ENCODE results near the gene ETFA.

ETFA gene

DNA sequence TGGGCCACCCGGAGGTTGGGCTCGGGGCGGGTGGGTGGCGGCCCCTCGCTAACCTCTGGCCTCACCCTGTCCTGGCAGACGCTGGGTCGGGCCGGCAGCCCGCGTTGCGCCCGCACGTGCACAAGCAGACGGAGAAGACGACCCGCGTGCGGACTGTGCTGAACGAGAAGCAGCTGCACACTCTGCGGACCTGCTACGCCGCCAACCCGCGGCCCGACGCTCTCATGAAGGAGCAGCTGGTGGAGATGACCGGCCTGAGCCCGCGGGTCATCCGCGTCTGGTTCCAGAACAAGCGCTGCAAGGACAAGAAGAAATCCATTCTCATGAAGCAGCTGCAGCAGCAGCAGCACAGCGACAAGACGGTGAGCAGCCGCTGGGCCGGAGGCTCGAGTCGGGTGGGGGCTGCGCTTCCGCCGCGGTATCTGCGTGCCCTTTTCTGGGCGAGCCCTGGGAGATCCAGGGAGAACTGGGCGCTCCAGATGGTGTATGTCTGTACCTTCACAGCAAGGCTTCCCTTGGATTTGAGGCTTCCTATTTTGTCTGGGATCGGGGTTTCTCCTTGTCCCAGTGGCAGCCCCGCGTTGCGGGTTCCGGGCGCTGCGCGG is 29.0 kb upstream of the ETFA start:
- DNase-seq = no peak

DNA sequence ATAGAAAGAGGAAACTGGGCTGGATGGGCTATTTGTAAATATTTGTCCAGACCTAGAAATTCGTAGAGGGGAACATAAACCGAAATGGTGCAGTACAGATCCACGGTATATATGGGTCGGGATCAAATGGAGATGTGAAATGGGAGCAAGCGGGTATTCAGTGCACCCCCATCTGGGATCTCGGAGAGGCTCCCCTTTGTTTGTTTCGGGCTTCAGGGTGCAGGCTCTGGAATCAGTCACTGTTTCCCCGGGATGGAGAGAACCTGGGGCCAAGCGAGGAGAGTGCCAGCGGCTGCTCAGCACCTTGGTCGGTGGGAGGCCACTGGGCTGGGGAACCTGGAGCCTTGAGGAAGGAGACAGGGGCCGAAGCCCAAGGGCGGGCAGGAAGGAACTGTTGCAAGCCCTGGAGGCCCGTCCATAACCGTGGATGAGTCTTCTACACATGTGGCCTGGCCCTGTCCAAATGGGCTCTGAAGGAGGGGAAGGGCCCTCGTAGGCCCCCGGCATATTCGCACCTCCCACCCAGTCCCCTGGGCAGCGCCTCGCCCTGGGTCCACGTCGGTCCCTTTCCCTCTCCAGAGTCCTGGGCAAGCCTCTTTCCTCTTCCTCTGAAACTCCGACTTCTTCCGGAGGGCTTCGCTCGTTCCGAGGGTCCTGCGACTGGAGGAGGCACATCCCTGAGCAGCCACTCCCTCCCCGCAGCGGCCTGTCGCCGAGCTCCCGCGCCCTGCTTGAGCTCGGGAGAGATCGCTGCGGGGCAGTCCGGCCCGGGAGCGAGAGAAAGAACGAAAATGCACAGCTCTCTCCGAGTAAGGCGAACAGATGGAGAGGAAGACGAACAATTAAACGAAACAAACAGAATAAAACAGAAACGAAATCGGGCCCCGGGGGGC is 28.3 kb upstream of the ETFA start:
- DNase-seq = no peak

DNA sequence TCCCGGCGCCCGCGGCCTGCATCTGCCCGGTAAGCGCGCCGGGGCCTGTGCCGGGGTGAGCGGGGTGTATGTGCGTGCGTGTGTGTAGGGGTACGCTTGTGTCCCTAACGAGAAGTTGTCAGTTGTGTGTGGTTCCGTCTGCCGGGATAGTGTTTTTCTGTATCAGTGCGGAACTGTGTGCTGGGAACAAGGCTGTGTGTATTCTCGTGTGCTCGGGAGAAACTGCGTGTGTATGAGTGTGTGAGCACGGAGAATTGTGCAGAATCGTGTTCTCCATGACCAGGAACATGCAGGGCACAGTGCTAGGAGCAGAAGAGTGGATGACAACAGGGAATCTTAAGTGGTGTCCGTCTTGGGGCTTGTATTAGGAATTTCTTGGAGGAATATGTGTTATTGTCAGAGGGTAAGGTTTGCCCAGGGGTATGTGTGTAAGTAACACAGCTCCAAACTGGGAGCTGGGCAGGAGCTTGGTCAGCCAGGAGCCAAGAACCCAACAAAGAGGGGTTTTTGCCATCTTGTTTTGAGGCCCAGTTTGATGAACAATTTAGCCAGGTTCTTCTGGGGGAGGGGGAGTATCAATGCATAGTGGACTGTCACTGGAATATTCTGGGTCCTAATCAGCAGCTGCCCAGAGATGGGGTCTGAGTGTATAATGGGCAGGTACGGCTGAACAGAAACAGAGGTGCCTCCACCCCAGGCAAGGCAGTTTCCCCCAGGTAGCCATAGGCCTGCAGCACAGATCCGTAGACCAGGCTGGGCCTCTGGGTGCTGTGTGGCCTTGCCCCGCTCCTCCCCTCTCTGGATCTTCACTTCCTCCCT is 27.4 kb upstream of the ETFA start:
- no peak for DNase-seq

DNA sequence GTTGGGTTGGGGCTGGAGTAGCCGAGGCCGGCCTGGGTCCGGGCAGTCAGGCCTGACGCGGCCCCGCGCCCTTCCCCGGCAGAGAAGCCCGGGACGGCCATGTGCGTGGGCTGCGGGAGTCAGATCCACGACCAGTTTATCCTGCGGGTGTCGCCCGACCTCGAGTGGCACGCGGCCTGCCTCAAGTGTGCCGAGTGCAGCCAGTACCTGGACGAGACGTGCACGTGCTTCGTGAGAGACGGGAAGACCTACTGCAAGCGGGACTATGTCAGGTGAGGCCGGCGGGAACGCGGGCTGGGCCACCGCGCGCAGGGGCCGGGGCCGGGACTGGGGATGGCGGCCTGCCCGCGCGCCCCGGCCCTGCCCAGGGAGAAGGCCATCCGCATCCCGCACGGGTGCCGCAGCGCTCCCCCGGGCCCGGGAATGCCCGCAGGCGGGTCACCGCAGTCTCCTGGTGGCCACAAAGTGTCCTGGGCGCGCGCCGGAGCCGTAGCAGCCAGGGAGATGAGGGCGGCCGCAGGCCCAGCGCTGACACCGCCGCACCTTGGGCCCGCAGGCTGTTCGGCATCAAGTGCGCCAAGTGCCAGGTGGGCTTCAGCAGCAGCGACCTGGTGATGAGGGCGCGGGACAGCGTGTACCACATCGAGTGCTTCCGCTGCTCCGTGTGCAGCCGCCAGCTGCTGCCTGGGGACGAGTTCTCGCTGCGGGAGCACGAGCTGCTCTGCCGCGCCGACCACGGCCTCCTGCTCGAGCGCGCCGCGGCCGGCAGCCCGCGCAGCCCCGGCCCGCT is 26.6 kb upstream of the ETFA start:
- no peak for DNase-seq

DNA sequence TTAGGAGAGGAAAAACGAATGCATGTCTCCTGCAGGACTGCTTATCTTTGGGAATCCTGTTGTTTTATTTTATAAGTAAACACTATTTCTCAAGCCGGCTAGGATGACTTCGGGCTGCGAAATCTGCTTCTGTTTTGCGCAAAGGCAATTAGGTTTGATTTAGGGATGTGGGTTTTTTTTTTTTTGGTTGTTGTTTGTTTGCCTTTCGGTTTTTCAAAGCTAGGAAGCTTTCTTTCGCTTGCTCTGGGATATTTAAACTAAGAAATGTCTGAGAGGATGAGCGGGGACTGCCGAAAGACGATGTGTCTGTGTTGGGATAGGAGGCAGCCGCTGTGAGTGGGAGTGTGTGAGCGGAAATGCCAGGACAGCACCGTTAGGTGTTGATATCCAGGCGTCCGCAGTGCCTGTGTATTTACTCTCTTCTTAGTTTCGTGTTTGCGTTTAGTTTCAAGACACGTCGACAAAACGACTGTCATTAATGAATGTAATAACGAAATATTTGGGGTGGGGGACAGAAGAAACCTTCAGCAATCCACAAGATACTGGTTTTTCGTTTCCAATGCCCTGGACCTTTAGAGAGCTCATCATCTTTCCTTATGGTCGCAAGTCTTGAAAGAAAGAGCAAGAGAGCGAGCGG is 25.9 kb upstream of the ETFA start:
- no peak for DNase-seq

DNA sequence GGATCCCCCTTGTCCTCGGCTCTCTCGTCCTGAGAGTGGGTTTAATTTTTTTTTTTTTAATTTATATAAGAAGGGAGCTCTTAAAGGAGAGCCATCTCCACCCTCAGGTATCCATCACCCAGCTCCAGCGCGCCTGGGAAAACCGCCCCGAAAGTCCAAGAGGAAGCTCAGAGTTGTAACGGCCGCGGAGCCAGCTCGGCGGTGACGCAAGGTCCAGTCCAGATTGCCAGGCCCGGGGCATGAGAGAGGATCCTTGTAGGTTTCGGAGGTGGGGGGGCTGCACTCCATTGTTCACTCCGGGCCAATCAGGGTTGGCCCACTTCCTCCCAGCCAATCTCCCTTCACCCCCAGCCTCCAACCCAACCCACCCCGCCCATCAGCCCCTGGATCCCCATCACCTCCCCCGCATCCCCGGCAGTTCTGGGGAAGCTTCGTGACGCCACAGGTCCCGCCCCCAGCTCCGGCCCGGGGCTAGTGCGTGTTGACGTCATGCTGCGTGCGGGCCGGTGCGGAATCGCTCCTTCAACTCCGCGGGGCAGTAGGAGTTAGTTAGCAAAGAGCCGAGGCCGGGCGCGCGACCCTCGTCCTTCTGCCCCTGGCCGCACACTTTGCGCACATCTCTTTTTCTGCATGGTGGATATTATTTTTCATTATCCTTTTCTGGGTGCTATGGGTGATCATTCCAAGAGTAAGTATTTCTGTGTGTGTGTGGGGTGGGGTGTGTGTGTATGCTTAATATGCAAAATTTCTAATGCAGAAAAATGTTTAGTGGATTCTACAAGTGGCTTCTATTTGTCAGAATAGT is 25.2 kb upstream of the ETFA start, which contains the start of gene ISL2:
TSS of gene ISL2 (plus strand) at position 520 of the 805 bp plus-strand sequence. CDS start at position 631, 111 bp downstream.
- DNase-seq = peak; percentile 36

DNA sequence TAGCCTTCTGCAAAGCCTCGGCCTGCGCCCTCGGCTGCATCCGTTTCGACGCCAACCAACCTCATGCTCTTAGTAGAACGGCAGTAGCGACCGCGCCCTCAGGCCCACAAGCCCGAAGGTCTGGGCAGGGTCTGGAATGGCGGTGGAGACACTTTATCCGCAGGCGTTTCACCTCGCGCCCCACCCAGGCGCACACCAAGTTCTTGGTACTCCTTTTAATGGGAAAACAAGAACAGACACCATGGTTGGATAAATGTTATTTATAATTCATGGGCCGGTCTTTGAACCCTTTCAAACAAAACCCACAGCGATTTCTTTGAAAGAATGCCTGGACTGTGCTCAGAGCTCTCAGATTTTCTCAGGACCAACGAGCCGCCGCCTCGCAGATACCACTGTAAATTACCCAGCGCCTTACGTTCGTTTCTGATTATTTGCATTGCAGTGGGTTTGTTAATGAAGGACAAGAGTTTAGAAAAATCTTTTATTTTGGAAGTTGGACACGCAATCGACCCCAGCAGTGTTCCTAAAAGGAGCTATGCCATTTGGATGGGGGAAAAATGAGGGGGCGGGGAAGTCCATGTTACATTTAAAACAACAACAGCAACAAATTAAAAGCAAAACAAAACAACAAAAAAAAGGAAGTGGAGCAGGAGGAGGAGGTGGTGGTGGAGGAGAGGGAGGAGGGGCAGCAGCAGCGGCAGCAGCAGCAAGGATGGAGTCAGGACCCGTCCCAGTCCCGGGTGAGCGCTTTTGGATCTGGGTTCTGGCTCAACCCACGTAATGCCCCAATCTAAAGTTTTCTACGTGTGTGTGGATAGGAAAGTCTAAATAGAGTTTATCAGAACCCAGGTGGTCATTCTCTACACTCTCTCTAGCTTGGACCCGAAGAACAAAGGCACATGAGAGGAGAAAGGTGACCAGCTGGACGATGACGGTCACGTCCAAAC is 24.3 kb upstream of the ETFA start:
- DNase-seq = no peak

DNA sequence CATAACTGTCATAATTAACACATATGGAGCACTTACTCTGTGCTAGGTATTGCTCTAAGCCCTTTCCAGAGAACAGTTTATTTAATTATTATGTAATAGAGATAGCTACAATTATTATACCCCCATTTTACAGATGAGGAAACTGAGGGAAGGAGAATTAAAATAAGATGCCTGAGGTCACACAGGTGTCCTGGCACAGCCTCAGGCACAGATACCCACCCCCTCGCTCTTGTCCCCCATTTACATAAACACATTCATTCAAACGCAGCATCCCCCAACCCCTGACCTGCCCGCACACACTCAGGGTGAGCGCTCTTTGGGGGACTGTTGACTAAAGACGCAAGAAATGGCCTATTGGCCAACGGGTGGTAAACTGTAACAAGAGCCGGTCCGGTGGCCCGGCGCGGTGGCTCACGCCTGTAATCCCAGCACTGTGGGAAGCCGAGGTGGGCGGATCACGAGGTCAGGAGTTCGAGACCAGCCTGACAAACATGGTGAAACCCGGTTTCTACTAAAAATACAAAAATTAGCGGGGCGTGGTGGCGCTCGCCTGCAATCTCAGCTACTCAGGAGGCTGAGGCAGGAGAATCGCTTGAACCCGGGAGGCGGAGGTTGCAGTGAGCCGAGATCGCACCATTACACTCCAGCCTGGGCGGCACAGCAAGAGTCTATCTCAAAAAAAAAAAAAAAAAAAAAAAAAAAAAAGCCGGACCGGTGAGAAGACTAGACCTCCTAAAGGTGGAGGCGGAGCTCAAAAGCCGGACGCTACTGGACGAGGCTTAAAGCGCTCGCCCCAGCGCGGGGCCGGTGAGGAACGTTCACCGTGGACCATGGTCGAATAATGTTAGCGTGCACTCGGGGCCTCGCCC is 23.4 kb upstream of the ETFA start:
- no peak for DNase-seq

DNA sequence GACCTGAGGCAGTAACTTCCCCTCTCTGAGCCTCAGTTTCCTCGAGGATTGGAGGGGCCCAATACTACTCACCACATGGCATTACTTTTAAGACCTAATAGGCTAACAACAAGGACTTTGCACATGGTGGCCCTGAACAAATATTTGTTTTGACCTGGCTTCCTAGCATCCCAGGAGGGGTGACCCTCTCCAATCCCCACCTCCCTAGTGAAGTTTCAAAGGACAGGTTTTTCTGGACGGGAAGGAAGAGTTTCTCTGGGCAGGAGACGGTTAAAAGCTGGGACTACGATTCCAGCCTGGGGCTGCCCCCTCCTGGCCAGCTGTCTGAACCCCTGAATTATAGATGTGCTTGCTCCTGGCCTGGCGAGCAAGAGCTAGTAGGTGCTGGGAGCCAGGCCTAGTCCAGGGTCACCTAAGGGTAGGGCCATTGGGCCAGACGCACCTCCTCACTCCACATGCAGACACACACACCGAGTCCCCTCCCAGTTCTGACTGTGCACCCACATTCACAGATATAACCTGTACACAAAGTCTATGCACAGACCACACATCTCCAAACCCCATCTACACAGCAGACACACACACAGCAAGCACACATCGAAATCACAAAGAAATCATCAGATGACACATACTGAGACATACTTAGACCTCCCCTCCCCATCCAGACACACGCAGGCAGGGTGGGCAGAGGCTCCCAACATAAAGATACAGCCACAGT is 22.6 kb upstream of the ETFA start:
- DNase-seq = no peak

DNA sequence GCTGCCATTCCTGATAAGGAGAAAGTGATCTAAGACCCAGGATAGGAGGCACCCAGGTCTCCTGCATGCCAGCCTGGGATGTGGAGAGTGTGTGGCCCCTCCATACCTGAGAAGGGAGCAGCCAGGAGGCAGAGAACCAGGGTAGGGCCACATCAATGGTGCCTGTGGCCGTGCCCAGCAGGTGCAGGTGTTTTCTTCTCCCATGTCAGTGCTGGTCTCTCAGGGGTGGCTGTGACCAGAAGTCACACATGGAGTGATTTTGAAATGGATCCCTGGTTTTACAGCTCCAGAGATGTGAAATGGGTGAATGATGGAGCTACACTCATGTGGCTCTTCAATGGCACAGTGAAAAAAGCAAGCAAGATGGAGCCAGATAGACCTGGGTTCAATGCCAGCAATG is 22.0 kb upstream of the ETFA start:
- DNase-seq = no peak

DNA sequence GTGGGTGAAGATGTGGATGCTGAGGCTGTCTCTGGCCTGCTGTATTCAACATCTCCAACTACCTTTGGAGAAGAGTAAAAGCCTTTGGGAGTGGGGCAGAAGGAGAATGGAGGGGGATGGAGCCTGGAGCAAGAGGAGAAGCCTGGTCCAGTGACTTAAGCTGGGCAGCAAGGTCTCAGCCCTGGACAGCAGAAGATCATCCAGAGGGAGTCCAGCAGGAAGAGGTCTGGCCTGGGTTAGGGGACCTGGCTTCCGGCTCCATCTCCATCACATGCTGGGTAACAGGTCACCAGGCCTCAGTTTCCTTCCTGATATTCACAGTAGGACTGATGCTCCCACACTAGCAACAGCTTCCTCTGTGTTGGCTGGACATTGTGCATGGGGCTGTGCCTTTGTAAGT is 21.5 kb upstream of the ETFA start:
- DNase-seq = no peak

DNA sequence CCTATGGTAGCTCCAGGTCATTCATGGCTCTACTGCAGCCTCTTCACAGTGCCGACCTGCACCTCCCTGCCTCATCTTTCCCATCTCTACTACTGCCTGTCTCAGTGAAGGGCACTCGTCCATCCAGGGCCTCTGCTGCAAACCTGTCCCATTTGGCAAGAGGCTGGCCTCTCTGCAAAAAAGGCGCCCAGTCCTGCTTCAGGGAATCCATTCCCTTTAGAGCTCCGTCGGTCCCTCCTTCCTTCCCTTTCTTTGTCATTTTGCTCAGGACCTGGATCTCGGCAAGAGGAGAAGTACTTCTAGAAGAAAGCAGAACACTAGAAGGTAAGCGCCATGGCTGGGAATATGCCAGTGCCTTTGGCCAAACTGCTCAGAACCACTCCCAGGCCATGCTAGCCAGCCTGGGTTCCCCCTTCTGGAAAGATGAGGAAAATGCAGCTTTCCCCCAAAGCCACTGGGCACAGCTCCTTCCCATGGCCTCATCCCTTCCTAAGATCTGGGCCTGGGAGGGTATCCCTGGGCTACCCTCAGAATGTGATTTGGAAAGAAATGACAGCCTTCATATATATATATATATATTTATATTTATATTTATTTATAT is 18.9 kb upstream of the ETFA start:
- no peak for DNase-seq

DNA sequence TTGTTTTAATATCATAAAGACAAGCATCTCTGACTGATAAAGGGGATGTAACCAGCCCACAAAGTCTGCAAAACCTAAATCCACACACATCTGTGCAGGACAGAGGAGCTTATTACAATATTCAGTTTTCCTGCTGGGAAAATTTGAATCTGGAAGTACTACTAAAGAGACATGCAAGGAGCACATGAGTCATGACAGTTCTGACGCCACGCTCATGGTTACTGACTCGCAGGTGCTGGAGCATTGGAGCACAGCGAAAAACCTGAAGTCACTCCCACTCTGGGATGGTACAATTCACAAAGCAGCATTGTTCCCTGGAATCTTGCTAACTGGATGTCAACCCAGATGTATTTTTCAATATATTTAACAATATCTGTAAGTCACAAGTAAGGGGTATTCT is 17.7 kb upstream of the ETFA start:
- no peak for DNase-seq

DNA sequence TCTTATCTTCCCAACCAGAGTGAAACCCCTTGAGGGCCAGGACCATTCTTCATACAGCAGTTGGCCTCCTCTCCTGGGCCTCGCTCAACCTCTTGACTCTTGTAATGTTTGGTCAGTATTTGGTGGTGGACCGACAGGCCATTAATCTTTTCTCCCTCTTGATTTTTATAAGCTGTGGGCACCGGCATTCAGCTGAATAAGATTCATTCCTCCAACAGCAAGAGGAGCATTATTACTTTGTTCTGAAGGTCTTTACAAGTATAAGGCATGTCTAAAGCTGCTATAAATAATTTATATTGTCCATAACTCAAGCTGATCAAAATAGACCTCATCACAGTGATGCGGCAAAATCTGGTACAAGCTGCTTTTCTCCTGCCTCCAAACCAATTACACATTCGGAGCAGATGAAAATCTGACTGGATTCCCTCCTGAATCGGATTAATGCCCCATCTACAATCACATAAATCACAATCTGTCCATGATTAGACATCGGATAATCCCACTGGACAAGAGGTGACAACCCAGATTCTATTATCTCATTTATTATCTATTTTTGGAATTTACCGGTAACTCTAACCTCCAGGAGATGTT is 16.9 kb upstream of the ETFA start:
- no peak for DNase-seq

DNA sequence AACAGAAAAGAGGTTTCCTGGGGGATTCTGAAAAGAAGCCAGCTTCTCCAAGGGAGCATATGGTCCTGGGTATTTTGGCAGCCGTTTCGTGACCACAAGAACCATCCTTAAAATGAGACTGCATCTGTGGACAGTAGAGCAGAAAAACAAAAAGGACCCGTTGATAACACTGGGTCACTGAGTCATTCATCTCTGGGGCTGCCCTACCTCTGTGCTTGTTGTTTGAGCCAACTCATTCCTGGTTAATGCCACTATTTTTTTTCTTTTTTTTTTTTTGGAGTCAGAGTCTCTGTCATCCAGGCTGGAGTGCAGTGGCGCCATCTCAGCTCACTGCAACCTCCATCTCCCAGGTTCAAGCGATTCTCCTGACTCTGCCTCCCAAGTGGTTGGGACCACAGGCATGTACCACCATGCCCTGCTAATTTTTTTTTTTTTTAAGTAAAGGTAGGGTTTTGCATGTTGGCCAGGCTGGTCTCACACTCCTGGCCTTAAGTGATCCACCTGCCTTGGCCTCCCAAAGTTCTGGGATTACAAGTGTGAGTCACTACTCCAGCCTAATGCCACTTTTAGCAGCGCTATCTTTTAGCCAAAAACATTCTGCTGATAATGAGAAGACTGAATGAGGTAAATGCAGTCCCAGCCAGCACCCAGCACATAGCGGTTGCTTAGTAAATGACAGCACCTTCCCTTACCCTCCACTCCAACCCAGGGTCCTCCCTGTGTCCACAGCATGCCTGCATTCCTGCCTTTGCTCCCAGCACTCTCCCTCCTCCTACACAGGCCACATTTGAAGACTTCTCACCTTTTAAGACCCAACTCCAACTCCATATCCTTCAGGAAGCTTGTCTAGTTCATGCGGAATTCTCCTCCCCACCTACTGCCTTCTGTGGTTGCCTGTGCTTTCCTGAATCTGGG is 16.2 kb upstream of the ETFA start:
- no peak for DNase-seq

DNA sequence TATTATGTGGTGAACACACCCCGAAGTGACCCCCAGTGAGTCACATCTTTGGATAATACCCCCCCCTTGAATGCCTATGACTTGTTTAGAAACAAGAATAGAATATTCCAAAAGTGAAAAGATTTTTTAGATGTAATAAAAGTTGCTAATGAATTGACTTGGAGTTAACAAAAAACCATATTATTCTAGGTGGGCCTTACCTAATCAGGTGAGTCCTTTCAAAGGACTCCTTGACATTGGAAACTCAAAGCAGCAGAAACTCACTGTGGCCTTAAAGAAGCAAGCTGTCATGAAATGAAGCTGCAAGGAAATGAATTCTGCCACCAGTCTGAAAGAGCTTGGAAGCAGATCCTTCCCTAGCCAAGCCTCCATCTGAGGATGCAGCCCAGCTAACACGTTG is 14.4 kb upstream of the ETFA start:
- no peak for DNase-seq

DNA sequence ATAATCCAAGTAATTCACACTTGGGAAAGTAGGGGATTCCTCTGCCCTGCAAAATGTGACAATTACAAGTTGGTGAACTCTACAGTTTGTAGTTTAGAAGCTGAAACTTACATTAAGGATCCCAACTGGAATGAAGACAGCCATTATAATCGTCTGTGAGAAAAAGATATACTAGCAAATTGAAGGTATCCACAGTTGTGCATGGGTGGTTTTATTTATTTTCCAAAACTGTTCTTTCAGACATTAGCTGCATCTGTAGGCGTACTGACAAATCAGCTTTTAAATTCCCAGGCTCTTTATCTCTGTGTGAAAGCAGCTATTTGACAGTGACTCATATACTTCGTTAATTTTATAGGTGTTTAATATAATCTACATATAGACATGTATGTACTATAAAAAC is 12.8 kb upstream of the ETFA start:
- DNase-seq = no peak

All from NCI-H748 treated with DMSO at 0.1 percent for 48 hours (cell line).